Panc1 (cell line): ENCODE data around the gene LDB3.

Experiments used
- CTCF ChIP-seq: fragments of 450-650 bp; IDR thresholded peaks from 2 replicates; pipeline ENCODE4 v1.5.1; 2017; ENCODE audit warnings: mild to moderate bottlenecking
- POLR2AphosphoS5 ChIP-seq: IDR thresholded peaks from 2 replicates; pipeline ENCODE4 v1.6.1; 2012; ENCODE audit warnings: mild to moderate bottlenecking, low read depth, low read length, moderate library complexity
- SIN3A ChIP-seq: IDR thresholded peaks from 2 replicates; pipeline ENCODE4 v1.6.1; 2012; ENCODE audit warnings: low read depth, mild to moderate bottlenecking, low read length, moderate library complexity, borderline replicate concordance; ENCODE audit not compliant: insufficient read depth
- TF ChIP-seq, protein P1 (sequence below), 2 experiments: IDR thresholded peaks; 2 replicates each; pipeline ENCODE4 v1.6.1; 2011 to 2012; ENCODE audit warnings: low read depth in 2 of 2, control low read depth in 1 of 2, low read length in 1 of 2, mild to moderate bottlenecking in 1 of 2, moderate library complexity in 1 of 2; ENCODE audit not compliant: insufficient read depth in 1 of 2

DNA sequence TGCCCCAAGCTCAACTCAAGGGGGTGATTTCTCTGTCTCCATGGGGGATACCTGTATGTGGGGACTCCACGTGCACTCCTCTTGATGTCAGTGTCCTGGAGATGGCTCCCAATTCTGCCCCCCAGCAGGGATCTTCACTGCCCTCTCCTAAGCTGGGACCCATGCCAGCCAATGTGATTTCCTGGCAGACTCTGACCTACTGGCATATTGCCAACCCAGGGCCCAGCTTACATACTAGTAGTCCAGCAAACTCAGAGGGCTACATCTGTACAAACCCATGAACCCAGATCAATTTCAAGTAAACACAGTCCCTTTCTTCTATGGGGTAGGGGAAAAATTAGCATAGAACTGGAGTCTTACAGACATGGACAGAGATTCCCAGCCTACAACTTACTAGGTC, 61.9 kb downstream of the LDB3 start:
- TF ChIP-seq POLR2AphosphoS5 = no peak
- TF ChIP-seq SIN3A = no peak
- no peak for TF ChIP-seq CTCF
- TF ChIP-seq, protein P1, sequence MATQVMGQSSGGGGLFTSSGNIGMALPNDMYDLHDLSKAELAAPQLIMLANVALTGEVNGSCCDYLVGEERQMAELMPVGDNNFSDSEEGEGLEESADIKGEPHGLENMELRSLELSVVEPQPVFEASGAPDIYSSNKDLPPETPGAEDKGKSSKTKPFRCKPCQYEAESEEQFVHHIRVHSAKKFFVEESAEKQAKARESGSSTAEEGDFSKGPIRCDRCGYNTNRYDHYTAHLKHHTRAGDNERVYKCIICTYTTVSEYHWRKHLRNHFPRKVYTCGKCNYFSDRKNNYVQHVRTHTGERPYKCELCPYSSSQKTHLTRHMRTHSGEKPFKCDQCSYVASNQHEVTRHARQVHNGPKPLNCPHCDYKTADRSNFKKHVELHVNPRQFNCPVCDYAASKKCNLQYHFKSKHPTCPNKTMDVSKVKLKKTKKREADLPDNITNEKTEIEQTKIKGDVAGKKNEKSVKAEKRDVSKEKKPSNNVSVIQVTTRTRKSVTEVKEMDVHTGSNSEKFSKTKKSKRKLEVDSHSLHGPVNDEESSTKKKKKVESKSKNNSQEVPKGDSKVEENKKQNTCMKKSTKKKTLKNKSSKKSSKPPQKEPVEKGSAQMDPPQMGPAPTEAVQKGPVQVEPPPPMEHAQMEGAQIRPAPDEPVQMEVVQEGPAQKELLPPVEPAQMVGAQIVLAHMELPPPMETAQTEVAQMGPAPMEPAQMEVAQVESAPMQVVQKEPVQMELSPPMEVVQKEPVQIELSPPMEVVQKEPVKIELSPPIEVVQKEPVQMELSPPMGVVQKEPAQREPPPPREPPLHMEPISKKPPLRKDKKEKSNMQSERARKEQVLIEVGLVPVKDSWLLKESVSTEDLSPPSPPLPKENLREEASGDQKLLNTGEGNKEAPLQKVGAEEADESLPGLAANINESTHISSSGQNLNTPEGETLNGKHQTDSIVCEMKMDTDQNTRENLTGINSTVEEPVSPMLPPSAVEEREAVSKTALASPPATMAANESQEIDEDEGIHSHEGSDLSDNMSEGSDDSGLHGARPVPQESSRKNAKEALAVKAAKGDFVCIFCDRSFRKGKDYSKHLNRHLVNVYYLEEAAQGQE (IDR thresholded peaks at IDR 0.05; ENCODE audit: insufficient read depth in 1 of 2, low read depth in 2 of 2, low read length in 1 of 2) = no peak
